Astrocyte of the spinal cord (primary cell): ENCODE data around the gene AKAP6.

Experiments
- DNase-seq: peaks from one replicate; pipeline ENCODE4 v3.0.0; 2011; ENCODE audit warnings: low read depth, low spot score
- H3K4me3 ChIP-seq: 2 replicates; pipeline ENCODE4 v1.5.1; 2011; ENCODE audit warnings: low read depth, mild to moderate bottlenecking, low read length, moderate library complexity
- in situ Hi-C: cut with HindIII; loops from 2 replicates; pipeline ENCODE4 v1.10.0; 2017; ENCODE audit warnings: low sequenced_read_pairs
- TF ChIP-seq, protein P1 (sequence below): IDR thresholded peaks from 2 replicates; pipeline ENCODE4 v1.5.1; 2012; ENCODE audit warnings: low read depth, mild to moderate bottlenecking, low read length, inconsistent platforms

AKAP6 gene

DNA sequence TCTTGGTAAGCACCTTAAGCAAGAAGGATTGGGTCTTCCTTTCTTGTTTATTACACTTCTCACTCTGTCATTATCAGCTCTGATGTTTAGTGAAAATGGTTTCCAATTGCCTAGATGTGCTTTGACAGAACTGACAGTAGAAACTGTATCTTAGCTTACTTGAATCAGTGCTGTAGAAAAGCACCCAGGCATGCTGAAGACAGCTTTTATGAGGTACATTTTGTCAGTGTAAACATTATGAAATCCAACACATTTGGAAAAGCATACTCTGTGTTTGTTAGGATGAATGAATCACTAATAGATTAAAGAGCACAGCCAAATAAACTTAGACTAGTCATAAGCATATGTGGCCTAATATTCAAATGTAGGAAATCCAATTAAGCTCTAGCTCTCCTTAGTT lies 319.3 kb downstream of the AKAP6 start:
- DNase-seq = peak; percentile 16
- in situ Hi-C loops = no loop called here
- H3K4me3 ChIP-seq = no peak overlapping the region
- TF ChIP-seq, protein P1, sequence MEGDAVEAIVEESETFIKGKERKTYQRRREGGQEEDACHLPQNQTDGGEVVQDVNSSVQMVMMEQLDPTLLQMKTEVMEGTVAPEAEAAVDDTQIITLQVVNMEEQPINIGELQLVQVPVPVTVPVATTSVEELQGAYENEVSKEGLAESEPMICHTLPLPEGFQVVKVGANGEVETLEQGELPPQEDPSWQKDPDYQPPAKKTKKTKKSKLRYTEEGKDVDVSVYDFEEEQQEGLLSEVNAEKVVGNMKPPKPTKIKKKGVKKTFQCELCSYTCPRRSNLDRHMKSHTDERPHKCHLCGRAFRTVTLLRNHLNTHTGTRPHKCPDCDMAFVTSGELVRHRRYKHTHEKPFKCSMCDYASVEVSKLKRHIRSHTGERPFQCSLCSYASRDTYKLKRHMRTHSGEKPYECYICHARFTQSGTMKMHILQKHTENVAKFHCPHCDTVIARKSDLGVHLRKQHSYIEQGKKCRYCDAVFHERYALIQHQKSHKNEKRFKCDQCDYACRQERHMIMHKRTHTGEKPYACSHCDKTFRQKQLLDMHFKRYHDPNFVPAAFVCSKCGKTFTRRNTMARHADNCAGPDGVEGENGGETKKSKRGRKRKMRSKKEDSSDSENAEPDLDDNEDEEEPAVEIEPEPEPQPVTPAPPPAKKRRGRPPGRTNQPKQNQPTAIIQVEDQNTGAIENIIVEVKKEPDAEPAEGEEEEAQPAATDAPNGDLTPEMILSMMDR = no peak

DNA sequence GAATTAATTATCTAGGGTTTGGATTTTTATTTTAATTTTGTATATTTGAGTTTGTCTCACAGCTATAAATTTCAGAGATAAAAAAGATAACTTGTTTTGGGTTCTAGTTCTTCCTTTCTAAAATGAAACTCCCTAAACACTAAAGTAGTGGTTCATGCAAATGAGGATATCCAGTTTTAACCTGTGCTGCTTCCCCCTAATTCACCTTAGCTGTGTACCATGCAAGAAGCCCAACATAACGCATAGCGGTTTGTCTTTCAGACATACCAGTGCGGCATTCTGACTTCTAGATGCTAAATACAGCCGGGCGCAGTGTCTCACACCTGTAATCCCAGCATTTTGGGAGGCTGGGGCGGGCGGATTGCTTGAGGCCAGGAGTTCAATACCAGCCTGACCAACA lies 320.9 kb downstream of the AKAP6 start:
- no peak overlapping the region for H3K4me3 ChIP-seq
- in situ Hi-C loops = no loop called here
- TF ChIP-seq, protein P1 = no peak
- DNase-seq = no peak

DNA sequence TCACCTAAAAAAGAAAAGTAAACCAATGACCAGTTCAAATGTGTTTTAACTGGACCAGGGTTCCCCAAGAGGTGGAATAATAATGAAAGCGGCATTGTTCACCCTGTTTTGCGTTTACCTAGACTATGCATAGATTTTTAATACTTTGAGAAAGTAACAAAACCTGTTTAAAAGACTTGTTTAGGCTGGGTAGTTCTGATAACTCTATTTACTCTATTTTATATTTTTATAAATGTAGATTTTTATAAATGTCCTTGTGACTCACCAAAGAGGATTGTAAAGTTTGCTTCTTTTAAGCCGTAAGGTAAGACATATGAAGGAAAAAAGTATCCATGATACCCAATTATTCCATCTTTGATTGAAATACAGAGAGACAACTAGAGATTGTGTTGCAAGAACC lies 321.6 kb downstream of the AKAP6 start:
- no peak overlapping the region for H3K4me3 ChIP-seq
- no peak for DNase-seq
- TF ChIP-seq, protein P1 = no peak
- in situ Hi-C loops = no loop called here

DNA sequence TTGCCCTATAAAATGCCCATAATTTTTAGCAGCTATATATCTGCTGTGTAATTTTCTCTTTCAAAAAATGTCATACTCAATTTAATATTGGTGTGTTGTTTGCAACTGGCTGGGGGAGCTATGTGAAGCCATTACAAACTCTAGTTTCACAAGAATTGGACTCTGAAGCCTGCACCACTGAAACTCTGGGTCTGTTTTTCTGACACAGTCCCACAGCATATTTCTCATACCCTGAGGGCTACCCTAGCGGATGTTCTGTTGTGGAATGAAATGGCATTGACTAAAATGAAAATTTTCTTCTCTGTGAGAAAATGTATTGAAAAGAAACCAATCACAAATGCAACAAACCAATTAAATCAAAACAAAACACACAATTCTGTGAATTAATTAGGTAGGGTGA lies 325.0 kb downstream of the AKAP6 start:
- no peak for DNase-seq
- TF ChIP-seq, protein P1 = no peak
- no peak overlapping the region for H3K4me3 ChIP-seq
- in situ Hi-C loops = no loop called here

DNA sequence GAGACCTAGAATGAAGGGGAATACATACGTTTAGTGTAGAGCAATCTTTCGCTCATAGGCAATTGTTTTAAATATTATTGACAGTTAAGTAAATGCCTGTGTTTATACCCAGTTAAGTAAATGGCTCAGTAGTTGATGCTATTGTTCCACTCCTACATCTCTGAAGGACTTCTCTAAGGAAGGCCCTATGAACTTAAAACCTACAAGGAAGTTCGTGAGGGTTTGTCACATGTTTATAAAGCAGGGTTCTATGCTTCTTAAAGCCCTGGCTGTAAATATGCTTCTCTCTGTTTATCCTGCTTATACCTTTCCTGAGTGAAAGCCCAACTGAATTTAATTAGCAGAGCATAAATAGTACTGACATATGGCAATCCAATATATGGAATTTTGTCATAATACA lies 327.5 kb downstream of the AKAP6 start:
- TF ChIP-seq, protein P1 = no peak
- H3K4me3 ChIP-seq = no peak overlapping the region
- in situ Hi-C loops = no loop called here
- DNase-seq = no peak

DNA sequence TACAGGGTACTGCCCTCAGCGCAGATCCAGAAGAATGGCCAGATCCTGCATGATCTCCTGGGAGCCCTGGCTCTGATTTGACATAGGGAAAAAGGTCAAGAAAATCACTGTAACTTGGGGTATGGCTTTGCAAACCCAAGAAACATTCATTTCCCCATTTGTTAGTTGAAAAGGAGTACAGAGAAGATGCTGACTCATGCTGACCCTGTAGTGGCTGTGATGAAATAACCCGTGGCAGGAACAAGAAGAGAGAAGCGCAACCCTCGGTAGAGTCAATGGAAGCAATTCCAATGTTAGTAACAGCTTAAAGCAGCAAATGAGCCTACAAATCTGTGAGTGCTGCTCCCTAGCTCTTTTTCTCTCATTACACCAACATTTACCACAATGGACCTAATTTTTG lies 328.0 kb downstream of the AKAP6 start:
- no peak overlapping the region for H3K4me3 ChIP-seq
- TF ChIP-seq, protein P1 = no peak
- in situ Hi-C loops = no loop called here
- peak; percentile 81 for DNase-seq

DNA sequence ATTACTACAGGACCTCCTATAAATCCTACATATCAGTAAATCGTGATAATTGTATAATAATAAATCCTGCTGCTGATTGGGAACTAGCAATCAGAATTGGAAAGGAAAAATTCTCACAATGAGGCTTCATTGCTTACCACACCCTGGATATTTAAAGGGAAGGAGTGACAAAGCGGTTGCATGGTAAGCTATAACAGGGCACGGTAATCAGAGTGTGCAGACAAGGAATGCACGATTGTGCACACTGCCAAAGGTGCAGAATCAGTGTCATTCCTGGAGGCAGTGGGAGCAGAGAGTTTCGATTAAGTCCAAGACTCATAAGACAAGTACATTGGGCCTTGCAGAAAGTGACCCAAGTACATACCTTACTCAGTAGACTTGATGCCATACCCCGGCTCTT lies 332.1 kb downstream of the AKAP6 start:
- no peak for DNase-seq
- no peak overlapping the region for H3K4me3 ChIP-seq
- TF ChIP-seq, protein P1 = no peak
- in situ Hi-C loops = no loop called here
